Neural cell (in vitro differentiated cells): Measurements from ENCODE around the gene SMIM36.

Experiments used
- CTCF ChIP-seq: fragments of 450-650 bp; IDR thresholded peaks from 2 replicates; pipeline ENCODE4 v1.5.1; 2014; ENCODE audit warnings: antibody characterized with exemption, mild to moderate bottlenecking, moderate library complexity; ENCODE audit not compliant: poor library complexity, severe bottlenecking
- EP300 ChIP-seq: fragments of 450-650 bp; conservative IDR thresholded peaks from 2 replicates; pipeline ENCODE4 v1.6.1; 2014; ENCODE audit warnings: antibody characterized with exemption, mild to moderate bottlenecking, moderate library complexity; ENCODE audit not compliant: poor library complexity, severe bottlenecking
- EZH2 ChIP-seq: fragments of 200-600, 300-800 bp; shearing (Covaris generic), sonication (generic); IDR thresholded peaks from 2 replicates; pipeline ENCODE4 v1.6.1; 2014; ENCODE audit warnings: antibody characterized with exemption, low read length, borderline replicate concordance, mild to moderate bottlenecking; ENCODE audit not compliant: insufficient read depth, poor library complexity, severe bottlenecking
- POLR2AphosphoS5 ChIP-seq: IDR thresholded peaks from 2 replicates; pipeline ENCODE4 v1.6.1; 2012
- RAD21 ChIP-seq: fragments of 450-650 bp; conservative IDR thresholded peaks from 2 replicates; pipeline ENCODE4 v1.6.1; 2014; ENCODE audit warnings: antibody characterized with exemption, mild to moderate bottlenecking, moderate library complexity
- REST ChIP-seq: IDR thresholded peaks from 2 replicates; pipeline ENCODE4 v1.6.1; 2012; ENCODE audit warnings: borderline replicate concordance

GRCh38 chr17:55418369-55419268 lies 92.6 kb downstream of the SMIM36 start:
- no peak for TF ChIP-seq CTCF
- no peak for TF ChIP-seq RAD21
- TF ChIP-seq POLR2AphosphoS5, result no peak
- no peak for TF ChIP-seq EZH2
- no peak for TF ChIP-seq EP300
- TF ChIP-seq REST, result no peak
